PC-3 (cell line): ENCODE results near the gene HLCS. TPM values are rescaled to one million over a fixed set of nuclear protein-coding genes. Genes with fewer than 3 reads are reported as not detected.

Source experiments
- ATAC-seq: fragments of 200-7000 bp; cut with Tn5 transposase; 2 replicates; pipeline ENCODE4 v1.9.1; 2020; ENCODE audit warnings: mild to moderate bottlenecking, moderate library complexity
- BruUV-seq: library from RNA; stranded (reverse); fragments of 400-500 nt; replicated peaks from 2 replicates; lab custom pipeline; 2021; lab: Mats Ljungman, UMichigan
- CTCF ChIA-PET: fragments of 300-600 bp; sonication (Branson Sonifier 250); formaldehyde crosslinking; loops from one replicate; lab custom pipeline; 2022; ENCODE audit warnings: antibody characterized with exemption; lab: Charles Lee
- POLR2A ChIA-PET: fragments of 300-600 bp; sonication (Branson Sonifier 250); formaldehyde crosslinking; loops from one replicate; lab custom pipeline; 2022; ENCODE audit warnings: antibody characterized with exemption; ENCODE audit not compliant: unreplicated experiment; lab: Charles Lee
- DNase-seq: peaks from one replicate; pipeline ENCODE4 v3.0.0-alpha.2; 2015
- H2AFZ ChIP-seq: fragments of 300-600 bp; sonication (generic); 2 replicates; pipeline ENCODE4 v1.6.0; 2016; ENCODE audit warnings: antibody characterized with exemption, low read length
- H3F3A ChIP-seq: fragments of 300-600 bp; sonication (generic); one replicate; pipeline ENCODE4 v1.6.0; 2017; ENCODE audit warnings: antibody characterized with exemption, low read length, control low read depth, mild to moderate bottlenecking; ENCODE audit not compliant: unreplicated experiment
- H3K27ac ChIP-seq: fragments of 300-600 bp; sonication (generic); 2 replicates; pipeline ENCODE4 v1.5.1; 2016; ENCODE audit warnings: mild to moderate bottlenecking, low read length
- H3K27me3 ChIP-seq: fragments of 300-600 bp; sonication (generic); 2 replicates; pipeline ENCODE4 v1.6.1; 2016; ENCODE audit warnings: low read length, mixed read lengths
- H3K36me3 ChIP-seq: fragments of 300-600 bp; sonication (generic); 2 replicates; pipeline ENCODE4 v1.6.1; 2016; ENCODE audit warnings: low read depth, mixed run types, low read length, mixed read lengths
- H3K4me1 ChIP-seq: fragments of 300-600 bp; sonication (generic); 2 replicates; pipeline ENCODE4 v1.5.1; 2016; ENCODE audit warnings: low read length; ENCODE audit not compliant: insufficient read depth
- H3K4me2 ChIP-seq: fragments of 300-600 bp; sonication (generic); 2 replicates; pipeline ENCODE4 v1.6.0; 2016; ENCODE audit warnings: low read length
- H3K4me3 ChIP-seq: fragments of 300-600 bp; sonication (generic); 2 replicates; pipeline ENCODE4 v1.5.1; 2016; ENCODE audit warnings: mild to moderate bottlenecking, low read length, mixed read lengths
- H3K79me2 ChIP-seq: fragments of 300-600 bp; sonication (generic); 2 replicates; pipeline ENCODE4 v1.6.1; 2017; ENCODE audit warnings: low read length, mixed read lengths
- H3K9ac ChIP-seq: fragments of 300-600 bp; sonication (generic); 2 replicates; pipeline ENCODE4 v1.6.0; 2016; ENCODE audit warnings: mild to moderate bottlenecking, low read length
- H3K9me2 ChIP-seq: fragments of 300-600 bp; sonication (generic); replicated peaks from 2 replicates; pipeline ENCODE4 v1.6.1; 2016; ENCODE audit warnings: mixed run types, low read length, mixed read lengths
- H3K9me3 ChIP-seq: fragments of 300-600 bp; sonication (generic); 2 replicates; pipeline ENCODE4 v1.6.1; 2016; ENCODE audit warnings: low read length, mixed read lengths
- H4K20me1 ChIP-seq: fragments of 300-600 bp; sonication (generic); 2 replicates; pipeline ENCODE4 v1.6.1; 2016; ENCODE audit warnings: low read length, mixed read lengths
- CTCF ChIP-seq: fragments of 300-600 bp; sonication (generic); conservative IDR thresholded peaks from 2 replicates; pipeline ENCODE4 v1.5.1; 2017; ENCODE audit warnings: antibody characterized with exemption, low read depth, mild to moderate bottlenecking, low read length
- EZH2 ChIP-seq: fragments of 300-600 bp; sonication (generic); IDR thresholded peaks from one replicate; pipeline ENCODE4 v1.6.1; 2017; ENCODE audit warnings: antibody characterized with exemption, mild to moderate bottlenecking, low read length; ENCODE audit not compliant: unreplicated experiment
- EZH2phosphoT487 ChIP-seq: fragments of 300-600 bp; sonication (generic); IDR thresholded peaks from 2 replicates; pipeline ENCODE4 v1.6.1; 2018; ENCODE audit warnings: mild to moderate bottlenecking, antibody characterized with exemption, low read length, borderline replicate concordance
- intact Hi-C: fragments of 100-400 bp; cut with micrococcal nuclease; formaldehyde crosslinking; loops from 2 replicates; pipeline ENCODE4 v1.9.0; 2023
- total RNA-seq: library from RNA; depleted of rRNA; stranded (reverse); fragments of >200 nt; gene quantifications from 2 replicates; pipeline ENCODE4 v1.2.3, GENCODE V29; 2014

The HLCS gene
- total RNA-seq, 1 experiment from 2014 or later: 44.1 TPM

- H3K79me2 ChIP-seq: 0 out of 2 replicates have a peak, but pooled peaks cover 3% of the 10 kb centered on the region
- ChIA-PET POLR2A (no interaction called here), CTCF (no interaction called here)
- no peaks in the 10 kb centered on the region for H4K20me1 ChIP-seq
- ATAC-seq (no peak), DNase-seq (no peak)
- H3K9me3 ChIP-seq: peaks cover 13% of the 10 kb centered on the region
- H3K36me3 ChIP-seq: peaks cover 23% of the 10 kb centered on the region
- no peak overlapping the region for H3K9ac ChIP-seq
- H3K27me3 ChIP-seq: no peaks in the 10 kb centered on the region
- BruUV-seq: no TSS peak
- H2AFZ ChIP-seq: no peak overlapping the region
- H3K27ac ChIP-seq: no peak overlapping the region
- no peaks in the 10 kb centered on the region for H3K9me2 ChIP-seq
- TF ChIP-seq EZH2phosphoT487 (no peak), CTCF (no peak), EZH2 (no peak)
- intact Hi-C loops: no loop called here
- peaks cover 22% of the 10 kb centered on the region for H3K4me1 ChIP-seq
- no peaks in the 10 kb centered on the region for H3F3A ChIP-seq
- no peak overlapping the region for H3K4me2 ChIP-seq
- H3K4me3 ChIP-seq: no peak overlapping the region
These were observed 85.2 kb downstream of the HLCS start for GRCh38 chr21:36881228-36881627.

GRCh38 chr21:36879827-36880226 lies 86.6 kb downstream of the HLCS start:
- Histone ChIP-seq H3K36me3 (peaks cover 23% of the 10 kb centered on the region), H3K9ac (no peak overlapping the region), H3K79me2 (0 out of 2 replicates have a peak, but pooled peaks cover 3% of the 10 kb centered on the region), H3K4me1 (peaks cover 18% of the 10 kb centered on the region), H3K9me2 (no peaks in the 10 kb centered on the region), H3K27ac (no peak overlapping the region), H3K4me2 (no peak overlapping the region), H3F3A (no peaks in the 10 kb centered on the region), H3K27me3 (no peaks in the 10 kb centered on the region), H4K20me1 (no peaks in the 10 kb centered on the region), H2AFZ (no peak overlapping the region), H3K4me3 (no peak overlapping the region), H3K9me3 (peaks cover 13% of the 10 kb centered on the region)
- BruUV-seq: no TSS peak
- intact Hi-C loops: no loop called here
- no peak for TF ChIP-seq EZH2phosphoT487
- no peak for TF ChIP-seq EZH2
- no peak for TF ChIP-seq CTCF
- ChIA-PET POLR2A (no interaction called here), CTCF (no interaction called here)
- no peak for DNase-seq
- no peak for ATAC-seq

DNA sequence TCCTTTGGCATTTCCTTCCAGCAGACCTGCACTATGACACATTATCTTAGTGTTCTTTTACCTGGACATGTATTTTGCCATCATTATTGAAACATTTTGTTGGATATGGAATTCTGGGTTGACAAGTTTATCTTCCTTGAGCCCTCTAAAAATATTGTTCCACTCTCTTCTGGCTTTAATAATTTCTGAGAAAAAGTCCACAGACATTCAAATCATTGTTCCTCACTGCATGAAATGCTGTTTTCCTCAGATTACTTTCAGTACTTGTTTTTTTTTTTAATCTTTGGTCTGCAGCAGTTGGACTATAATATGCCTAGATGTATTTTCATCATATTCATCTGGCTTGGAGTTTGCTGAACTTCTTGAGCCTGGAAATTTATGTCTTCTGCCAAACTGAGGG lies 88.7 kb downstream of the HLCS start:
- no peak overlapping the region for H3K4me2 ChIP-seq
- intact Hi-C loops: no loop called here
- H3K9ac ChIP-seq: no peak overlapping the region
- peaks cover 10% of the 10 kb centered on the region for H3K4me1 ChIP-seq
- no peak overlapping the region for H3K4me3 ChIP-seq
- no peaks in the 10 kb centered on the region for H4K20me1 ChIP-seq
- BruUV-seq: no TSS peak
- H3K79me2 ChIP-seq: no peaks in the 10 kb centered on the region
- H3K9me2 ChIP-seq: no peaks in the 10 kb centered on the region
- no peaks in the 10 kb centered on the region for H3K27me3 ChIP-seq
- ATAC-seq (no peak), DNase-seq (no peak)
- no peak overlapping the region for H3K27ac ChIP-seq
- H2AFZ ChIP-seq: no peak overlapping the region
- CTCF ChIA-PET: no interaction called here
- TF ChIP-seq EZH2: no peak
- no peak for TF ChIP-seq CTCF
- no peak for TF ChIP-seq EZH2phosphoT487
- H3K9me3 ChIP-seq: peaks cover 13% of the 10 kb centered on the region
- H3K36me3 ChIP-seq: peaks cover 15% of the 10 kb centered on the region
- POLR2A ChIA-PET: no interaction called here
- H3F3A ChIP-seq: no peaks in the 10 kb centered on the region
